ENCODE results near the gene SLC2A5. TPM values are rescaled to one million over a fixed set of nuclear protein-coding genes. Genes with fewer than 3 reads are reported as not detected.
"Not testable (repeated sequence)": the region's sequence is repeated elsewhere in the genome, so short reads cannot be mapped to it uniquely, and the experiment has no call there.

Gene SLC2A5, protein sequence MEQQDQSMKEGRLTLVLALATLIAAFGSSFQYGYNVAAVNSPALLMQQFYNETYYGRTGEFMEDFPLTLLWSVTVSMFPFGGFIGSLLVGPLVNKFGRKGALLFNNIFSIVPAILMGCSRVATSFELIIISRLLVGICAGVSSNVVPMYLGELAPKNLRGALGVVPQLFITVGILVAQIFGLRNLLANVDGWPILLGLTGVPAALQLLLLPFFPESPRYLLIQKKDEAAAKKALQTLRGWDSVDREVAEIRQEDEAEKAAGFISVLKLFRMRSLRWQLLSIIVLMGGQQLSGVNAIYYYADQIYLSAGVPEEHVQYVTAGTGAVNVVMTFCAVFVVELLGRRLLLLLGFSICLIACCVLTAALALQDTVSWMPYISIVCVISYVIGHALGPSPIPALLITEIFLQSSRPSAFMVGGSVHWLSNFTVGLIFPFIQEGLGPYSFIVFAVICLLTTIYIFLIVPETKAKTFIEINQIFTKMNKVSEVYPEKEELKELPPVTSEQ
- not detected in 2 replicates for polyA plus RNA-seq (2014; cell fraction: cytosol; rRNA removed)
- not detected in 2 replicates for polyA plus RNA-seq (2014; cell fraction: nucleus; rRNA removed)

DNA sequence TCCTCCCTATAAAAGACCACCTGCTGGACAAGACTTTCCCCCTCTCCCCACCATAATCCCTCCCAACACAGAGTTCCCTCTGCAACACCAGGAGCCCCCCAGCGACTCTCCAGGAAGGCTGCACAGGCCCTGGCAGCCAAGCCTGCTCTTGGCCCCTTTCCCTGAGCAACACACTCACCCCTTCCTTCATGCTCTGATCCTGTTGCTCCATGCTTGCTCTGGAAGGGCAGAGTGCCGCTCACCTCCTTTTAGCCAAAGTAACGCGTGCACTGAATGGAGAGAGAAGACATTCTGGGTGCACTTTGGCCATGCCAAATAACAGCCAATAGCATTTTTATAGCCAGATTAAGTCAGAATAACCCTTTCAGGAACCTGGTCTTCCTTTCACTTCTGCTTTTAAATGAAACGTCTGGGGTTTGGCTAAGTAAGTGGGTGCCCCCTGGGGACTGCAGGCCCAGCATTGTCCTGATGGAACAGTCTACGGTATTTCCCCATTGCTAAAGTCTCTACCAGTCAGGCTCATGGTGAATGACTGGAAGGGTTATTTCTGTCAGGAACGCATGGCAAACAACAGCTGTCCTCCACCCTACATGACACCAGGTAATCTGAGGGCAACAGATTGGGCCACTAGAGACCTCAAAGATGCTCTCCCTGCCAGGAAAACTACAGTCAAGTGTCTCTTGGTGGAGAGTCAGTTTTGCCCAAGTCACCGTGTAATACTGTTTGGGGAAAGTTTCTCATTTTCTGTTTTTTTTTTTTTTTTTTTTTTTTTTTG, at the start of gene SLC2A5:
SLC2A5 (minus strand) TSS at position 310 of the 775 bp plus-strand sequence; CDS start at position 211, 99 bp downstream.
- DNase-seq (ENCODE audit: low spot score), result no peak

DNA sequence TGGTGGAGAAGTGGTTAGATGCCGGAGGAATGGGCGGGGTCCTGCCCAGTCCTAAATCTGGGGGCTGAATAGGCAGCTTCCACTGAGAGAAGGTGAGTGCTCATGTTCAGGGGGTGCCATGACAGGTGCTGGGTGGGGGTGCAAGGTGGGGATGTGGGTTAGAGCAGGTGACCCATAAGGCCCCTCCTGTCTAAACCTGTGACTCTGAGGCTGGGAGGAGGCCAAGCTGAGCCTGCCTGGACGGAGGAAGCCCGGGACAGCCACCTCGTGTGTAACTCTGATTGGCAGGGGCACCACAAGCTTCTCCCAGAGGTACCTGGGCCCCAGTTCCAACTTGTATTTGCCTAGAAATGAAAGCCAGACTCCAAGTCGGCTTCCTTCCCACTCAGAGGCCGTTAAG, 48.8 kb upstream of the SLC2A5 start:
- no peak for DNase-seq (ENCODE audit: low spot score)

DNA sequence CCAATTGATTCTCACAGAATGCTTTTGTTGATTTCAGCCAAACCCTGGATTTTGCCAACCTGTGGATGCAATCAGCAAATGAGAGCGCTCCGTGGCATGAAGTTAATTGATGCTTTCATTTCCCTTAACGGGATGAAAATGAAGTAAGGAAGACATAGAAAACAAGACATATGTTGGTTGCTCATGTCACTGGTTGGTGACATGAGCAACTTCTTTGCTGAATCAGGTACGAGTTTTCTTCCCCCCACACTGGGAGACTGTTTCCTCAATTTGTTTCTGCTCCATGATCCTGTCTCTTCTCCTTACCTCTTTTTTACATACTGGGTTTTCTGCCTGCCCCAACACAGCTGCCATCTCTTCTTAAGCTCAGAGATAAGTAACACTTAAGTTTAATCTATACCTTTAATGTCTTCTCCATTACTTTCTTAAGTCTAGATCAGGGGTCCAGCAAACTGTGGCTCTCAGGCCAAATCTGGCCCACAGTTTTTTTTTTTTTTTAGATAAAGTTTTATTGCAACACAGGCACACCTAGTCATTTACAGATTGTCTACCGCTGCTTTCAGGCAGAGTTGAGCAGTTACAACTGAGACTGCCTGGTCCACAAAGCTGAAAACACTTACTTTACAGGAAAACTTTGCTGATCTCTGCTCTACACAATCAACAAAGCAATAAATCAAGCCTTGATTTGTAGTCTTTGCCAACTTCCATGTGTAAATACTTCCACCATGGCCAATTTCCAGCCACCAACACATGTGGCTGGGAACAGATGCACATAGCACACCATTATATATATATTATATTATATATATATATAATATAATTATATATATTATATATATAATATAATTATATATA, 46.1 kb upstream of the SLC2A5 start:
- DNase-seq (ENCODE audit: low spot score), result no peak

DNA sequence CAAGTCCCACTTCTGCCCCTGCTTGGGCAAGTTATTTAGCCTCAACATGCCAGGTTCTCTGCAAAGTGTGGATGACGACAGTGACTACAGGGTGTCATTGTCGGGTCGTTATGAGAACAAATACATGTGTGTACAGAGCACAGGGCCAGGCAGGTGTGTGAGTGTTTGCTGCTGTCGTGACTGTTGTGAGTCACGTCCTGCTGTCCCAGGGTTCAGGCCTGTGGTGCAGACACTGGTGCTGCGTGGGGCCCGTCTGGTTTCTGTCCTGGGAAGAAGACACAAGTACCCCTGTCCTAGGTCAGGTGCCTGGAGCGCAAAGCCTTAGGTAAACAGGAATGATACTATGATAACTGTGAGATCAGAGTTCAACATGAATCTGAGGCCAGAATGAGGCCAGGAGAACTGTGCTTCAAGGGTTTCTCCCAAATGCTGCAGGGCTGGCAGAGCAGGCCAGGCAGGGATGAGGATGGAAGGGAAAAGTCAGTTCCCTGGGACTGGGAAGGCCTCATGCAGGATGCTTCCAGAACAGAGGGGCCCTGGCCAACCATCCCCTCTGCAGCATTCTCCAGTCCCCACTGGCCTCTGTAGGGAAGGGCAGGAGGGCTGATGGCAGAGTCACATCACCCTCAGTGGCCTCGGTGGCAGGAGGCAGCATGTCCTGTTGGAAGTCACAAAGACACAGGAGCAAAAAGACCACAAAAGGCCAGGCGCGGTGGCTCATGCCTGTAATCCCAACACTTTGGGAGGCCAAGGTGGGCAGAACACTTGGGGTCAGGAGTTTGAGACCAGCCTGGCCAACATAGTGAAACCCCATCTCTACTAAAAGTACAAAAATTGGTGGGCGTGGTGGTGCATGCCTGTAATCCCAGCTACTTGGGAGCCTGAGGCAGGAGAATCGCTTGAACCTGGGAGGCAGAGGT, 43.8 kb upstream of the SLC2A5 start:
- DNase-seq (ENCODE audit: low spot score), result no peak

DNA sequence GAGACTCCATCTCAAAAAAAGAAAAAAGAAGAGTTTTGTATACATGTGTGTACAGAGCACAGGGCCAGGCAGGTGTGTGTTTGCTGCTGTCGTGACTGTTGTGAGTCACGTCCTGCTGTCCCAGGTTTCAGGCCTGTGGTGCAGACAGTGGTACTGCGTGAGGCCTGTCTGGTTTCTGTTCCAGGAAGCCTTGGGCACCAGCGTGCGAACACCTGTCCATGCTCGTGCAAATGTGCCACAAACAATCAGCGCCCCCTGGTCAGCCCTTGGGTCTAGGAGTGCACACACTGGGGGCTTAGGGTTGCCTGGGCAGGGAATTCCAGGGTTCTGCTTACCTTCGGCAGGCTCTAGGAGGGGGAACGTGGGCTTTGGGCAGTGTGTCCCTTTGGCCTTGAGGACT, 42.5 kb upstream of the SLC2A5 start:
- no peak for DNase-seq (ENCODE audit: low spot score)

DNA sequence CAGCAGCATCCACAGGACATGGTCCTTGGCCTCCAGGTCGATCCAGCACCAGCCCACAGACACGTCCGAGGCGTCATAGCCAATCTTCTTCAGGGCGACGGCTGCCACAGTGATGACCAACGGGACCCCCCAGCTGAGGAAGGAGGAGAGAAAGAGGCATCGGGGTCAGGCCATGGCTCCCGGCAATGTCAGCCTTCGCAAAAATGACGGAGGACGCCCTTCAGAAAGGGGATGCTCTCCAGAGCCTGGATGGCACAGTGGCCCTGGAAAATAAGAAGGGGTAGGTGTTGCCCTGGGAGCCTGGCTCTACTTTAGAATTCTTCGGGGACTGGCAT, 41.9 kb upstream of the SLC2A5 start:
- no peak for DNase-seq (ENCODE audit: low spot score)

DNA sequence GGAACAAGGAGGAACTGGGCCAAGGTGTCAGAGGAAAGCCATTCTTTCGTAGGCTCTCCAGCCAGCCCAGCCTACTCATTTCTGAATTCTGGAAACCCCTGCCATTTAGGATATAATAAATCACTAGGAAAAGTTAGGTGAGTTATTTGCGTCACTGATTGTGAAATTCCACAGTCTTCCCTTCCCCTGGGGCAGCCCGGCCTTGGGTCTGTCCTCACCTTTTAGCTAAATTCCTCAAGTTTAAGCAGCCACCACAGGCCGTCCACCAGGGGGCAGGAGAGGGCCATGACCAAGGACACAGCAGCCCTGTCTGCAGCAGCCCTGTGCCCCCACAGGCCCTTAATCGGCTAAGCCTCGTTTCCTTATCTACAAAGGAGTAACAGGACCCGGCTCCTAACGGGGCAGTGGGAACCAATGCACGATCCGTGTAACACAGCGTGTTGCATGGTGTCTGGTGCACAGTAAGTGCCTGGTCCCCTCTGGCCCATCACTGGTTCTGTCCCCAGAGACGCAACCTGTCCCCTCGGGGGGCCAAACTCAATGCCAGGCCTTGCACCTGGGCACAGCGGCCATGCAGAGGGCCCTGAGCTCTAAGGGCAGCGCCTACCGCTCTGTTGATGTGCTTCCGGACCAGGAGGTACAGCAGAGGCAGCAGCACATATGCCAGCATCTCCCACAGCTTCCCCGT, 41.4 kb upstream of the SLC2A5 start:
- peak; percentile 76 for DNase-seq (ENCODE audit: low spot score)

DNA sequence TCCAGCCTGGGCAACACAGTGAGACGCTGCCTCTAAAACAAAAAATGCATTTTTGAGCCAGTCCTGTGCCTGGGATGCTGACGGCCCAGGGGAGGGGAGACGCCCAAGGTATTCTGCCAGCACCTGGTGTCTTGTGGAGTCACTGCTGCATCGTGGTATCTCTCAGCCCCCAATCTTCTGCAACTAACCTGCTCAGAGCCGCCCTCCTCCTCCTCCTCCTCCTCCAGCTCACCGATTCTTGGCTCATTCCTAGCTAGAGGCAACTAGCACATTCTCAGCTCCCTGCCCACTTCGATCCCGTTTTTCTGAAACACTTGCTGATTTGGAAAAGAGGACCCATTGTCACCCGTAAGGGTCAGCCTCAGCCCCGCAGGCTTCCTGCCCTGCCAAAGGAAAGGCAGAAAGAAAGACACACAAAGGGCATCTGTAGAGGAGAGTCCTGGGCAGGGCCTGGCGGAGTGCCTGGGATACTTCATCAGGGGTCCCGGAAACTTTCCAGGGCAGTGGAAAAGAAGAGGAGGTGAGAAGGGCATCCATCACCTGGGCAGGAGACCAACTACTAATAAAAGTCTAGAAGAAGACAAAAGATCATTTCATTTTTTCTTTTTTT, 38.7 kb upstream of the SLC2A5 start:
- no peak for DNase-seq (ENCODE audit: low spot score)

DNA sequence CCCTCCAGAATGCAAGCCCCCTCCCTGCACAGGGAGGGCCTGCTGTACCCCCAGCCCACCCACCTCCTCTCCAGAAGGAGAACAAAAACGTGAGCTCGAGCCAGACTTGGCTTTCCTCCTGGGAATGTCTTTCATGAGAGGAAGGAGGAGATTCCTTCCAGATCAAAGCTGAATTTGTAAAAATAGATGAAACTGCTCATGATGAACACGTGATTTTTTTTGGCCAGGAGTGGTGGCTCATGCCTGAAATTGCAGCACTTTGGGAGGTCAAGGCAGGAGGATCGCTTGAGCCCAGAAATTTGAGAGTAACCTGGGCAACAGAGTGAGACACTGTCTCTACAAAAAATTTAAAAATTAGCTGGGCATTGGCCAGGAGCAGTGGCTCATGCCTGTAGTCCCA, 37.7 kb upstream of the SLC2A5 start:
- no peak for DNase-seq (ENCODE audit: low spot score)

DNA sequence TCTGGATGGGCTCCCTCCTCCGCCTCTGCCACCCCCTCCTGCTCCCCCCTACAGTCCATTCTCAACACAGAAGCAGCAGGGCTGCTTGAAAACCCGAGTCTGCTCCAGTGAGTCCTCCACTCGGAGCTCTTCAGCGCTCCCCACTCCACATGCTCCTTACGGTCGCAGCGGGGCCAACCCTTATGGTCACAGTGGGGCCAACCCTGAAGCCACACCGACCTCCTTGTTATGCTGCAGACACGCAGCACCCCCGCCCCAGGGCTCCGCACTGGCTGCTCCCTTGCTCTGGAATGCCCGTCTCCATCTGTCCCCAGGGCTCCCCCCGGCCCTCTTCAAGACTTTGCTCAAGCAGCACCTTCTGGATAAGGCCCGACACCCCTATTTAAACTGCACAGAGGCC, 36.9 kb upstream of the SLC2A5 start:
- DNase-seq (ENCODE audit: low spot score), result no peak

DNA sequence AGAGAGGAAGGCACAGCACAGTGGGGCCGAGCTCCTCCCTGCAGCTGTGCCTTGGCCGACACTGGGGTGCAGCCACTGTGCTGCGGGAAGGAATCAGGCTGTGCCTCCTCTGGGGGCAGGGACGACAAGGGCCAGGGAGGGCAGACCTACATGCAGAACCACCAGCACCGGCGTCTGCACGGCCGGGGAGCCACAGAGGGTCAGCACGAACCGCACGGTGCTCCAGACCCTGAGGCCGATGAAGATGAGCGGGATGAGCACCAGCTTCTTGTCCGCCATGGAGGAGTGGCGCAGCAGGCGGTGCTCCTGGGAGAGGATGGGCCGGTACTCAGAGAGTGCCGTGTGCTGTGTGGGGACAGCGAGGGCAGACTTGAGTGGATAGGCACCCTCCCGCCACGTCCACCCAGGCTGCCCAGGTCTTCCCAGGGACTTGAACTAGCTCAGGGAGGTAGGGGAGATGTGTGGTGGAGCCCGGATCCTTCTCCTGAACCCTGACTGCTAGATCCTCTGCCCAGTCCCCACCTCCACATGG, 36.0 kb upstream of the SLC2A5 start:
- DNase-seq (ENCODE audit: low spot score), result no peak

DNA sequence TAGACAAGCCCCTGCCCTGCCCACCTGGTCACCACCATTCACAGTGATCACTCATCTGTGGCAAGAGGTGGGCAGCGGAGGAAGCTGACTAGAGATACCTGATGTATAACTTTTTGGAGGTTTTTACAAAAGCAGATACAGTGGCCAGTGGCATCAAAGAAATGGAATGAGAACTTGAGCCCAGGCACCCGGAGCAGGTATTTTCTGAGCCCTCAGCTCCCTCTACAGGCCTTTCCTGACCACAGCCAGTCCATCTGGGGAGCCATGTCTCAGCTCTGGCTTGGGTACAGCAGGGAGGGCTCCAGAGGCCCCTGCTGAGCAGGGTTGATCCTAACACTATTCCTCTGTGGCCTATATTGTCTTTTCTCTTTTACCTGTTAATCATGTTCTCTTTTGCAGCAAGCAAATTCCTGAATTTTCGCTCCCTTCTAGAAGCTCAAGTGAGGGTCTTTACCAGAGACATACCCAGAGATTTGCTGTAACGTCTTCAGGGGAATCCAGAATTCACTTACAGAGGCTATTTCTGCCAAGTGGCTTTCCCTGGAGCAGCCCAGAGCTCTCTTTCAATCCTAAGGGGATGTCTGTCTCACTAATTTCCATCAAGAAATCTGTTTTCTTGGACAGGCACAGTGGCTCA, 32.2 kb upstream of the SLC2A5 start:
- no peak for DNase-seq (ENCODE audit: low spot score)

DNA sequence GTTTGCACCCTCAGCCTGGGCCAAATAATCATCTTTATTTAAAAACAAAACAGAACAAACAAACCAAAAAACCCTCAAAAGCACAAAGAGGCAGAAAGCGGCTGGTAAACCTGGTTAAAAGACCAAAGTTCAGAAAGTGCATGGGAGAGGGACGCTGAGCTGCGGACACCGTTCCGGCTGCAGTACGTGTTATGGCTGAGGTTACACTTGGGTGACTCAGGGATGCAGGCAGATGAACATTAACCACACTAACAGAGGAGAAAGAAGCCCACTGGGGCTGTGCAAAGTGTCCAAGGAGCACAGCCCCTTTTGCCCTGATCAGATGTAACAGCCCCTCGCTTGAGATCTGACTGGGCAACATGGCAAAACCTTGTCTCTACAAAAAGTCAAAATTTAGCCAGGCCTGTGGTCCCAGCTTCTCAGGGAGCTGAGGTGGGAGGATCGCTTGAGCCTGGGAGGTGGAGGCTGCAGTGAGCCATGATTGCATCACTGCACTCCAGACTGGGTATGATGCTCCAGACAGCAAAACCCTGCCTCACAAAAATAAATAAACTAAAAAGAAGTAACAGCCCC, 31.1 kb upstream of the SLC2A5 start:
- DNase-seq (ENCODE audit: low spot score), result no peak

DNA sequence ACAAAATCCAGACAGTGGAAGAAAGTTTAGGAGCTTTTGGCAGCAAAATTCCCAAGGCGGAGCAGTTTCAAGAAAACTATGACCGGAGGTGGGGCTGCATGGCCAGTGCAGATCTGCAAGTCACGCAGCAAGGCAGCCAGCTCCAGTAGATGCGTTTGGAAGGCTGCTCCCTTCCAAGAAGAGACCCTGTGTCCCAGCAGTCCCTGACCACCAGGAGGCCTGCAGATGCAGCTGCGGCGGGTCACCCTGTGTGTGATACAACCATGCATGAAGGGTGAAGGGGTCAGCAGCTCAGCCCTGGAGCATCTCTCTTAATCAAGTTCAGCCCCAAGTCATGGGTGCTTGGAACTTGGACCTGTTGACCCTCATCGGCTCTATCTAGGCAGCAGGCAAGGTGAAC, 30.1 kb upstream of the SLC2A5 start:
- no peak for DNase-seq (ENCODE audit: low spot score)

DNA sequence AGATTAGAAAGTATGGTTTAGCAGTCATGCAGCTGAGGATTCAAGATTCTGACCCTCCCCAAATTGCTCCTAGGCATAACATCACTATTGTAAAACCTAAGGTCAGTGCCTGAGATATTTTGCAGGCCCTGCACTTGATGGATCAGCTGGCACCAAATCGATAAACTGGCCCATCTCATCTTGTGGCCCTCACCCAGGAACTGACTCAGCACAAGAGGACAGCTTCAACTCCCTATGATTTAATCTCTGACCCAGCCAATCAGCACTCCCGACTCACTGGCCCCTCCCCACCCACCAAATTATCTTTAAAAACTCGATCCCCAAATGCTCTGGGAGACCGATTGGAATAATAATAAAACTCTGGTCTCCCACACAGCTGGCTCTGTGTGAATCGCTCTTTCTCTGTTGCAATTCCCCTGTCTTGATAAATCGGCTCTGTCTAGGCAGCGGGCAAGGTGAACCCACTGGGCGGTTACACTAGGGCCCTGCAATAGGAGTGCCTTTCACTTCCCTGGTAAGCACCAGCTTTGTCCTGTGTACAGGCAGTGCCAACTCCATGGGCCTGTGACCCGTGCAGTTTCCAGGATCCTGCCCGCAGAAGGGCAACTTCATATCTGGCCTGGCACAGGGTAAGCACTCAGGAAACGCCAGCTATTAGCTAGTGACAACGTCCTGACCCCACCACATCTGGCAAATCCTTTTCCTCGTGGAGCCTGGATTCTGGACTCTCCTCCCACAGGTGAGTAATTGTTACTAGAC, 28.7 kb upstream of the SLC2A5 start:
- no peak for DNase-seq (ENCODE audit: low spot score)

DNA sequence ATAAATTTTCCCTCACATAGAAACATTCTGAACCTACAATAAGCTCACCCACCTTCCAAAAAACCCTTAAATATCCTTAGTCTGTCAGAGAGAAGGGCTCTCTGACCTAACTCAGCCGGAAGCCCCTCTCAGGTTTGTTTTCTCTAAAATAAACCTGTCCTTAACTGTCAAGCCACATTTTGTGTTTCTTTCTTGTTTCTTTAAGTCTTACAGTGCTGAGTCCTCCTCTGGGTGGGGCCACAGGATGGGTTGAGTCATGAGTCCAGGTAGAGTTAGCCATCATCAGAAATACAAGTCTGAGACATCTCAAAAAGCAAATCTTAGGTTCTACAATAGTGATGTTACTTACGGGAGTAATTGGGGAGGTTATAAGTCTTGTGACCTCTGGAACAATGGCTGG, 26.4 kb upstream of the SLC2A5 start:
- no peak for DNase-seq (ENCODE audit: low spot score)

DNA sequence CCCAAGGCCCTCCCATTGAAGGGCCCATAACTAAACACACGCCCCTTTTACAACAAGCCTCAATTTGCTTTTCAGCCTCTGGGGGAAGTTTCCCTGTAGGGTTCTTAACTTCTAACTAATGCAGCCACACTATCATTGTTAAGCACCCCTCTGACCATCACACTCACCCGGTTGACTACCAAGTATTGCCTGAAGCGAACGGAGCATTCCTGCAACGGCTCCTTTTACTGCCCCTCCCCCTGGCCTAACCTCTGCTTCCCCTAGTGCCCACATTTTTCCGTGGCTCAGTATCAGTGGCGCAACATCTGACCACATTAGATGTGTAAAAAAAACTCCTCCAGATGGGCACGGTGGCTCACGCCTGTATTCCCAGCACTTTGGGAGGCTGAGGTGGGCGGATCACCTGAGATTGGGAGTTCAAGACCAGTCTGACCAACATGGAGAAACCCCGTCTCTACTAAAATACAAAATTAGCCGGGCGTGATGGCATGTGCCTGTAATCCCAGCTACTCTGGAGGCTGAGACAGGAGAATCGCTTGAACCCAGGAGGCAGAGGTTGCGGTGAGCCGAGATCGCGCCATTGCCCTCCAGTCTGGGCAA, 24.7 kb upstream of the SLC2A5 start:
- not testable (repeated sequence) for DNase-seq (ENCODE audit: low spot score)
